GM18519 (cell line): ENCODE data around the gene DIPK1A.

Experiments
- ATAC-seq: cut with Tn5 transposase; IDR thresholded peaks from one replicate; pipeline ENCODE4 v1.9.1; 2021; ENCODE audit warnings: mild to moderate bottlenecking, moderate library complexity; ENCODE audit not compliant: unreplicated experiment, low FRiP score

DIPK1A gene

DNA sequence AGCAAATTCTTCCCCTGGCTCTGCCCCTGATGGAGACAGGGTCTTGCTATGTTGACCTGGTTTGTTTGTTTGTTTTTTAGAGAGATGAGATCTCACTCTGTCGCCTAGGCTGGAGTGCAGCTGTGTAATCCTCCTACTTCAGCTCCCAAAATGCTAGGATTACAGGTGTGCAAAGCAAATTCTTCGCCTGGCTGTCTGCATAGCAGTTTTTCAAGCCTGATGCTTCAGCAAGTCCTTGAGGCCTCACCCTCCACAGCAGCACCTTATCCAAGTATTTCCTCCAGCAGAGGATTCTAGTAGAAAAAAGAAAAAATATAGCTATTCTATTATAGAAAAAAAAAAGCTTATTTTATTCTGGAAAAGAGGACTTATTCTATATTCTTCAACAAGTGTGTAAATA is 144.5 kb downstream of the DIPK1A start:
- ATAC-seq = no peak

- no peak for ATAC-seq
Observed at GRCh38 chr1:92808381-92808780, 152.9 kb downstream of the DIPK1A start.

- ATAC-seq = no peak
Observed at GRCh38 chr1:92805216-92805615, 156.0 kb downstream of the DIPK1A start.

DNA sequence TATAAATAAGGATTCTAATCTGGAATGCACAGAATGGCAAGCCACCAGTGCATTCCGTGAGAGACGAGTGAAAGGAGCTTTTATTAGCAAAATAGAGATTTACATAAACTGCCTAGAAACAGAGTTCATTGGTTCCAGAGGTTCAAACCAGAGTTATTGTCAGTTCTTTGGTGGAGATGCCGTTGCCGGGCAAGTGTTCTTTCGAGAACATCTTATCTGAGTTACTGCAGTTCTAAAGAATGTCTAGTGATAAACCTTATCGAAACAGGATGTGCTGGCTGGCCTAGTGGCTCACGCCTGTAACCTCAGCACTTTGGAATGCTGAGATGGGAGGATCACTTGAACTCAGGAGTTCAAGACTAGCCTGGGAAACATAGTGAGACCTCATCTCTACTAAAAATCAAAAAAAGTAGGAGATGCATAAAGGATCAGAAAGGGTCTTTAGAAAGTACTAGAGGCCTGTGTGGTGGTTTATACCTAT is 156.5 kb downstream of the DIPK1A start:
- no peak for ATAC-seq

DNA sequence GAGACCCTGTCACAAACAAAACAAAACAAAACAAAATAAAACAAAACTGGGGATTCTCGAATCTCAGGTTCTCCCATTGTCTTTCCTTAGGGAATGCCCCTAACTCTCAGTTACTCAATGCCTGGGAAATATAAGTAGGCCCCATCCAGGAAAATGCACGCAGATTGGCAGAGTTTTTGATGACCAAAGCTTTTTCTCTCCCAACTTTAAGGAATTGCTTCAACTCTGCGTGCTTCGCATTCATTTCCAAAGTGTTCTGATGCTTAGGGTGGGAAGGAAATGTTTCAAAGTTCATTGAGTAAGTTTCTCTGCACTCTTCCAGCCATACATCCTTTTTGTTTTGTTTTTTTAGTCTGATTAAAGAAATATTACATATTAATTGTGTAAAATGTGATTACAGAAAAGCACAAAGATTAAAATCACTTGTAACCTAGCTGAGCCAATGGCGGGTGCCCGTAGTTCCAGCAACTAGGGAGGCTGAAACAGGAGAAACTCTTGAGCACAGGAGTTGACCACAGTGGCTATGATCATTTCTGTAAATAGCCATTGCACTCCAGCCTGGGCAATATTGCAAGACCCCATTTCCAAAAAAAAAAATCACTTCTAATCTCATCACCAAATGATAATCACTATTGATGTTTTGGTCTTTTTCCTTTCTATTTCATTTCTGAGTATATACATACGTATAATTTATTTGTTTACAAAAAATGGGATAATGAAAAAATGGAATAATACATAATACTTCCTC is 157.9 kb downstream of the DIPK1A start:
- no peak for ATAC-seq

DNA sequence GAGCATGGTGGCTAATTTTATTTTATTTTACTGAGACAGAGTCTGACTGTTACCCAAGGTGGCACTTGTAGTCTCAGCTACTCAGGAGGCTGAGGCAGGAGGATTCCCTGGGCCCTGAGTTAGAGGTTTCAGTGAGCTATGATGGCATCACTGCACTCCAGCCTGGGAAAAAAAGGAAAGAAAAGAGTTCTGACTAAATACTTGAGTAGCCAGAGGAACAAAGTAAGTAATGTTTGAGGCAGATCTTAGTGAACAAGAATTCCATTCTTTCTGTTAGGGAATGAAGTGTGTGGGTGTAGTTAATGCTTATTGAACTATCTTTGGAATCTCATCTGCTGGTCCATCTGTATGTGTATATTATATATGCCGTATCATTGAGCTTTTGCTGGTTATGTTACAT is 163.3 kb downstream of the DIPK1A start:
- no peak for ATAC-seq

- no peak for ATAC-seq
Observed at GRCh38 chr1:92797297-92797696, 164.0 kb downstream of the DIPK1A start.

- ATAC-seq = no peak
Observed at GRCh38 chr1:92795166-92795565, 166.1 kb downstream of the DIPK1A start.

DNA sequence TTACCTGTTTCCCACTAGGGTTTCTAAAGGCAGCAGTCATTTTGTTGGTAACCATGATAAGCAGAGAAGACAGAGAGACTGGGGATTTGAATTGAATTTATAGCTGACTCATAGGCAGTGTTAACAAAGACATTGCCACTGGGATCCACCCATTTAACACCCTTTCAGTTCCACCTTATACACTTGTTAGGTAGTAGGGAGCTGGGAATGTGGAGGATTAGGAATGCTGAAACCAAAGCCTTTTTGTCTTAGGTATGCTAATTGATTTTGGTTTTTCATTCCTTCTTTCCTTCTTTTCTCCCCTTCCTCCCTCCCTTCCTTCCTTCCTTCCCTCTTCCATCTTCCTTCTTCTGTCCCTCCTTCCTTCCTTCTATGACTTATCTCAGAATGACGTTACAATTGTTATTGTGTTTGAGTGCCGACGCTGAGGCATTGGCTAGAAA is 168.9 kb downstream of the DIPK1A start:
- no peak for ATAC-seq
